GM12878 (cell line): ENCODE results near the gene ANAPC2. TPM values are rescaled to one million over a fixed set of nuclear protein-coding genes. Genes with fewer than 3 reads are reported as not detected.

ENCODE experiments used
- ATAC-seq: fragments of 200-7000 bp; cut with Tn5 transposase; 3 replicates; pipeline ENCODE4 v1.9.1; 2020; ENCODE audit warnings: mild to moderate bottlenecking, moderate library complexity
- BruUV-seq: library from RNA; stranded (reverse); fragments of 400-500 nt; replicated peaks from 2 replicates; lab custom pipeline; 2021; lab: Mats Ljungman, UMichigan
- CTCF ChIA-PET: fragments of 300-600 bp; sonication (Branson Sonifier 250); formaldehyde crosslinking; extraction: SDS; loops from one replicate; lab custom pipeline; 2021; ENCODE audit warnings: inconsistent platforms; lab: Yijun Ruan, JAX
- POLR2A ChIA-PET: fragments of 350-600 bp; formaldehyde crosslinking; extraction: SDS; loops from one replicate; lab custom pipeline; 2021; ENCODE audit warnings: inconsistent platforms; lab: Charles Lee
- RAD21 ChIA-PET: fragments of 300-600 bp; sonication (Branson Sonifier 250); formaldehyde crosslinking; loops from one replicate; lab custom pipeline; 2023; ENCODE audit warnings: antibody characterized with exemption; ENCODE audit not compliant: unreplicated experiment; lab: Charles Lee
- SMC1A ChIA-PET: fragments of 300-600 bp; sonication (Branson Sonifier 250); formaldehyde crosslinking; loops from one replicate; lab custom pipeline; 2023; ENCODE audit not compliant: unreplicated experiment, uncharacterized antibody; lab: Charles Lee
- DNase-seq: peaks from one replicate; pipeline ENCODE4 v3.0.0-alpha.2; 2011; ENCODE audit warnings: low read depth, low spot score
- FAIRE-seq: peaks from 3 replicates; lab custom pipeline; 2011; peaks lifted over from hg19 to GRCh38; lab: Jason Lieb, UNC
- H2AFZ ChIP-seq: 2 replicates; pipeline ENCODE4 v1.6.0; 2011; ENCODE audit warnings: low read depth, low read length, control low read depth; ENCODE audit not compliant: control insufficient read depth
- H3K27ac ChIP-seq: 2 replicates; pipeline ENCODE4 v1.5.1; 2011; ENCODE audit warnings: control low read depth; ENCODE audit not compliant: control insufficient read depth, insufficient read depth
- H3K27me3 ChIP-seq, 2 experiments: replicated peaks in 1 of 2; 2 replicates each; pipeline versions ENCODE4 v1.6.0 to v1.6.1; 2011; ENCODE audit warnings: low read length in 1 of 2; ENCODE audit not compliant: control insufficient read depth in 2 of 2, insufficient read depth in 2 of 2
- H3K36me3 ChIP-seq, 2 experiments: 2 replicates each; pipeline ENCODE4 v1.5.1; 2011; ENCODE audit warnings: low read length in 1 of 2; ENCODE audit not compliant: control insufficient read depth in 2 of 2, insufficient read depth in 2 of 2
- H3K4me1 ChIP-seq: 2 replicates; pipeline ENCODE4 v1.6.1; 2011; ENCODE audit warnings: mild to moderate bottlenecking, low read length, moderate library complexity, mixed read lengths; ENCODE audit not compliant: control insufficient read depth, insufficient read depth
- H3K4me2 ChIP-seq: 2 replicates; pipeline ENCODE4 v1.6.0; 2011; ENCODE audit warnings: control low read depth; ENCODE audit not compliant: control insufficient read depth, insufficient read depth
- H3K4me3 ChIP-seq: fragments of 200-600 bp; sonication (generic); 2 replicates; pipeline ENCODE4 v1.5.1; 2016
- H3K79me2 ChIP-seq: 2 replicates; pipeline ENCODE4 v1.6.0; 2011; ENCODE audit warnings: low read length; ENCODE audit not compliant: control insufficient read depth, insufficient read depth
- H3K9ac ChIP-seq: 2 replicates; pipeline ENCODE4 v1.8.0; 2011; ENCODE audit warnings: low read length, control low read depth, mixed read lengths; ENCODE audit not compliant: control insufficient read depth, insufficient read depth
- H3K9me3 ChIP-seq: replicated peaks from 3 replicates; pipeline ENCODE4 v1.5.1; 2011; ENCODE audit warnings: mild to moderate bottlenecking, low read length; ENCODE audit not compliant: control insufficient read depth, insufficient read depth
- H4K20me1 ChIP-seq: 2 replicates; pipeline ENCODE4 v1.6.0; 2011; ENCODE audit not compliant: control insufficient read depth, insufficient read depth
- POLR2A ChIP-seq: IDR thresholded peaks from 2 replicates; pipeline ENCODE4 v1.6.1; 2011; ENCODE audit warnings: low read depth, mild to moderate bottlenecking, low read length
- WGBS: methylation state at CpG from one replicate; pipeline ENCODE4 v1.1.6; 2016; ENCODE audit warnings: low lambda C conversion rate; ENCODE audit not compliant: insufficient replicate concordance, insufficient coverage; ENCODE audit errors: missing lambda C conversion rate; 5-methylcytosine and 5-hydroxymethylcytosine counted together
- in situ Hi-C: fragments of 300-500 bp; cut with MboI; formaldehyde crosslinking; loops from 9 replicates; pipeline ENCODE4 v1.14.3; 2018; ENCODE audit warnings: mixed read lengths
- intact Hi-C: fragments of 100-400 bp; cut with micrococcal nuclease; formaldehyde crosslinking; loops from one replicate; pipeline ENCODE4 v1.14.2; 2022; ENCODE audit not compliant: unreplicated experiment
- polyA plus RNA-seq, 11 experiments: library from polyadenylated mRNA; depleted of rRNA in 4 of 11; unstranded in 6 of 11; stranded (reverse) in 5 of 11; fragments of >200 nt; fragmentation: Nextera tagmentation in 4 of 11; fragmentation: Illumina TruSeq in 1 of 11; extraction: Ambion mirVana in 4 of 11; extraction: Trizol in 1 of 11; gene quantifications; 1 replicate in 1 of 11; 2 replicates in 10 of 11; pipeline versions ENCODE4 v1.2.1 to v1.2.3, GENCODE V29; 2011 to 2016; ENCODE audit warnings: inconsistent platforms in 2 of 11, missing spikeins in 2 of 11, low read depth in 1 of 11
- total RNA-seq, 4 experiments: library from RNA; depleted of rRNA in 3 of 4; stranded (reverse); fragments of >200 nt in 3 of 4; fragmentation: Illumina TruSeq in 1 of 4; extraction: Trizol in 1 of 4; gene quantifications; 2 replicates each; pipeline versions ENCODE4 v1.2.1 to v1.2.3, GENCODE V29; 2013 to 2021
- TF ChIP-seq, protein P1 (sequence below): fragments of 450-650 bp; IDR thresholded peaks from 2 replicates; pipeline ENCODE4 v1.6.1; 2017; ENCODE audit warnings: low read depth, mild to moderate bottlenecking, moderate library complexity

The ANAPC2 gene
- total and polyA plus RNA-seq, 10 of the 15 experiments (the other 5 are each of a cell fraction or from before 2014, with no cell fraction given) = 0.03 to 65.2 (median 20.5) TPM

DNA sequence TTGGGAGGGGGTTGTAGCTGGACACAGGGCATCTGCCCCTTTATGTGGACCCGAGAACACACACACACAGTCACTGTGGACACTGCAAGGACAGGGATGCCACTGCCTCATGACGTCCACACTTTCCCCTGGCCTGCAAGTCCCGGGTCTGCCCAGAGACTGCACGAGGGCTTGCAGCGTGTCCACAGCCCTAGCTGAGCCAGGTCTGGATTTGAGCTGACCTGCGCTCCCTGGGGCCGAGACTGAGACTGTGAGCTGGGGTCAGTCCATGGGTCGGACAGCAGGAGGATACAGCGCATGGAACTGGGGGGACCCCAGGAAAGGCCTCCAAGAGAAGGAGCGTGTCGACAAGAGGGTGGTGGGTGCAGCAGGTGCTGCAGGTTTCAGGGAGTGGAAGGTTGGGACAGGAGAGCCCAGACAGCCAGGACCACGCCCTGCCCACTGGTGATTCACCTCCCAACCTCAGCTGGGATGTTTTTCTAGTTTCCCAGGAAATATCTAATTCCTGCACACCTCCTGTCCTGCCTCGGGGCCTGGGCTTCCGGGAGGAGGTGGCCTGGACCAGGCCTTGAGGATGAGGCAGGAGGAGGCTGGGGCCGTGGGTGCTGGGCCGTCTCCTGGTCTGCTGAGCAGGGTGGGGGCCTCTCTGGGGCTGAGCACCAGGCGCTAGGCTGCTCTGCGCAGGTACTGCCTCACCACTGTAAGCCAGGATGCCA, 38.1 kb upstream of the ANAPC2 start:
- Histone ChIP-seq H3K27ac (no peak overlapping the region), H3K4me2 (no peak overlapping the region)
- TF ChIP-seq, protein P1, sequence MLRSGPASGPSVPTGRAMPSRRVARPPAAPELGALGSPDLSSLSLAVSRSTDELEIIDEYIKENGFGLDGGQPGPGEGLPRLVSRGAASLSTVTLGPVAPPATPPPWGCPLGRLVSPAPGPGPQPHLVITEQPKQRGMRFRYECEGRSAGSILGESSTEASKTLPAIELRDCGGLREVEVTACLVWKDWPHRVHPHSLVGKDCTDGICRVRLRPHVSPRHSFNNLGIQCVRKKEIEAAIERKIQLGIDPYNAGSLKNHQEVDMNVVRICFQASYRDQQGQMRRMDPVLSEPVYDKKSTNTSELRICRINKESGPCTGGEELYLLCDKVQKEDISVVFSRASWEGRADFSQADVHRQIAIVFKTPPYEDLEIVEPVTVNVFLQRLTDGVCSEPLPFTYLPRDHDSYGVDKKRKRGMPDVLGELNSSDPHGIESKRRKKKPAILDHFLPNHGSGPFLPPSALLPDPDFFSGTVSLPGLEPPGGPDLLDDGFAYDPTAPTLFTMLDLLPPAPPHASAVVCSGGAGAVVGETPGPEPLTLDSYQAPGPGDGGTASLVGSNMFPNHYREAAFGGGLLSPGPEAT = no peak
- peak; percentile 5 for TF ChIP-seq POLR2A
- TF ChIP-seq, all 136 proteins: peak for 1
- ATAC-seq (no peak), FAIRE-seq (no peak), DNase-seq (no peak)
- BruUV-seq = no TSS peak
- POLR2A ChIA-PET = interaction anchor here (1.0 to 1.5 kb wide), 4 partner anchors 24 to 131 kb away, joined by 3 to 4 read pairs (median 4); no protein-coding TSS in a partner anchor
- no peaks in the 10 kb centered on the region for H3K79me2 ChIP-seq
- WGBS = 66% methylated on average over 17 of the region's 18 CpGs
- H3K36me3 ChIP-seq = no peaks in the 10 kb centered on the region
- RAD21 ChIA-PET = interaction anchor here (0.8 to 1.9 kb wide), 7 partner anchors 28 to 180 kb away, joined by 3 to 10 read pairs (median 4); no protein-coding TSS in a partner anchor
- CTCF ChIA-PET = interaction anchor here (0.7 to 6.4 kb wide), 14 partner anchors 12 to 197 kb away, joined by 3 to 52 read pairs (median 6); partner anchors contain the start of genes ANAPC2, SSNA1 and TUBB4B
- intact Hi-C loops = loop anchor here (1.0 to 10.0 kb wide), 2 partner anchors 108 to 182 kb away; partner anchors contain the start of gene NPDC1
- no peak overlapping the region for H3K9ac ChIP-seq
- SMC1A ChIA-PET = interaction anchor here (0.9 to 3.3 kb wide), 3 partner anchors 99 to 108 kb away, joined by 3 to 11 read pairs (median 5); no protein-coding TSS in a partner anchor
- H2AFZ ChIP-seq = no peak overlapping the region
- peaks cover 16% of the 10 kb centered on the region for H3K4me1 ChIP-seq
- in situ Hi-C loops = loop anchor here (5.0 kb wide), 1 partner anchor 104 kb away; no protein-coding TSS in a partner anchor
- no peaks in the 10 kb centered on the region for H4K20me1 ChIP-seq
- H3K9me3 ChIP-seq = no peaks in the 10 kb centered on the region
- no peak overlapping the region for H3K4me3 ChIP-seq
- H3K27me3 ChIP-seq = no peaks in the 10 kb centered on the region
